ENCODE data around the gene GRIK3.
"Not testable (repeated sequence)": the region's sequence is repeated elsewhere in the genome, so short reads cannot be mapped to it uniquely, and the experiment has no call there.

The GRIK3 gene

DNA sequence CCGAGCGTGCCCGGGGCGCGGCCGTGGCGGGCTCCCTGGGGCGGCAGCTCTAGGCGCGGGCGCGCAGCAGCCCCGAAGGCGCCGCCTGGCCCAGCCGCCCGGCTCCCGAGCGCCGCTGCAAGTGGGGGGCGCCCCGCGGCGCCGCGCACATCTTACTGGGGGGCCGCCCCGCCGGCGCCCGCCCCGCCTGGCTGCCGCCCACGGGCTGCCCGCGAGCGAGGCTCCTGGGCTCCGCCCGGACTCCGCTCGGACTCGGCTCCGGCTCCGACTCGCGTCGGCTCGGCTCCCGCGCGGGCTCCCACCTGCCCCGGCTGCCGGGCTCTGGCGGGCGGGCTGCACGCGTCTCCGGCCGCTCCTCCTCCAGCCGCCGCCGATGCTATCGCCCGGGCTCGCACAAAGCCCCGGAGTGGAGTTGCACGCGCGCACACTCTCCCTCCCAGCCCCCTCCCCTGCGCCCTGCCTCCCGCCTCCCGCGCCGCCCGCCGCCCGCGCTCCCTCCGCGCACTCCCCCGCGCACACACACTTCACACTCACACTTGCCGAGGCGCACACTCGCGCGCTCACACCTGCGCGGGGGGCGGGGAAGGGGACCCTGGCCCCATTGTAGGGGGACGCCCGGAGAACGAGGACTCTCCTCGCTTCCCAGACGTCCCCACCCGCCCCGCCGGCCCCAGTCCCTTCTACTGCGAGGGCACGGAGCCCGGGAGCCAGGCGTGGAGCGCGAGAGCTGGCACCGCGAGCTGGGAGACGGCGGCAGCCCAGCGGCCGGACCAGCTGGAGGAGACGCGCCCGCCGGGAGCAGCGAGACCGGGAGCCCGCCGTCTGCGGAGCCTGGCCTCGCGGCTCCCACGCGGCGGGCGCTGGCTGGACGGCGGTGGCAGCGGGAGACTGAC, at the start of gene GRIK3:
Gene GRIK3 (minus strand): TSS at position 395 of the 893 bp plus-strand sequence. CDS start 407 bp downstream, outside the sequence.
- in situ Hi-C loops (cut with MboI; ENCODE audit: low sequenced_read_pairs), result no loop called here

GRCh38 chr1:37084013-37084412, 49.7 kb upstream of the GRIK3 start:
- in situ Hi-C loops (cut with MboI; ENCODE audit: low sequenced_read_pairs), result no loop called here

DNA sequence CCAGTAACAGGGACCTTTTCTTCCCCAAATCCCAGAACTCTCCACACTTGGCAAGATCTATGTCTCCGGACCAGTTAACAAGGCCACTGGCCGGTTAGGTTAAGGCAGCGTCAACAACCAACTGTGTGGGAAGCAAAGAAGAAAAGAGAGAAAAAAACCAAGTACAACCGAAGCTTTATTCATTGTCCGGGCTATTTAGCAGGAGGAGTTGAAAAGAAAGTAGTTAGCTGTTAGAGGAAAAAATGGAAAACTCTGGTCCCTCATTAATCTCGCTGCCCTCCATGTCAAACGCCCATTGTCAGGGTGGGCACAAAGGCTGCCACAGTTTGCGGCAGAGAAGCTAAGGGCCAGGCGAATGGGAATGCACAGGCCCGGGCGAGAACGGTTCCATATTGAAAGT, 49.3 kb upstream of the GRIK3 start:
- in situ Hi-C loops (cut with MboI; ENCODE audit: low sequenced_read_pairs), result no loop called here

DNA sequence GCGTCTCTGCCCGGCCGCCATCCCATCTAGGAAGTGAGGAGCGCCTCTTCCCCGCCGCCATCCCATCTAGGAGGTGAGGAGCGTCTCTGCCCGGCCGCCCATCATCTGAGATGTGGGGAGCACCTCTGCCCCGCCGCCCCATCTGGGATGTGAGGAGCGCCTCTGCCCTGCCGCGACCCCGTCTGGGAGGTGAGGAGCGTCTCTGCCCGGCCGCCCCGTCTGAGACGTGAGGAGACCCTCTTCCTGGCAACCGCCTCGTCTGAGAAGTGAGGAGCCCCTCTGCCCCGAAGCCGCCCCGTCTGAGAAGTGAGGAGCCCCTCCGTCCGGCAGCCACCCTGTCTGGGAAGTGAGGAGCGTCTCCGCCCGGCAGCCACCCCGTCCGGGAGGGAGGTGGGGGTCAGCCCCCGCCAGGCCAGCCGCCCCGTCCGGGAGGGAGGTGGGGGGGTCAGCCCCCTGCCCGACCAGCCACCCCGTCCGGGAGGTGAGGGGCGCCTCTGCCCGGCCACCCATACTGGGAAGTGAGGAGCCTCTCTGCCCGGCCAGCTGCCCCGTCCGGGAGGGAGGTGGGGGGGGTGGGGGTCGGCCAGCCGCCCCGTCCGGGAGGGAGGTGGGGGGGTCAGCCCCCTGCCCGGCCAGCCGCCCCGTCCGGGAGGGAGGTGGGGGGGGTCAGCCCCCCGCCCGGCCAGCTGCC, 46.1 kb upstream of the GRIK3 start:
- in situ Hi-C loops (cut with MboI; ENCODE audit: low sequenced_read_pairs), result not testable (repeated sequence)

- in situ Hi-C loops (cut with MboI; ENCODE audit: low sequenced_read_pairs), result no loop called here
Measured at GRCh38 chr1:37078866-37079265, 44.6 kb upstream of the GRIK3 start.

DNA sequence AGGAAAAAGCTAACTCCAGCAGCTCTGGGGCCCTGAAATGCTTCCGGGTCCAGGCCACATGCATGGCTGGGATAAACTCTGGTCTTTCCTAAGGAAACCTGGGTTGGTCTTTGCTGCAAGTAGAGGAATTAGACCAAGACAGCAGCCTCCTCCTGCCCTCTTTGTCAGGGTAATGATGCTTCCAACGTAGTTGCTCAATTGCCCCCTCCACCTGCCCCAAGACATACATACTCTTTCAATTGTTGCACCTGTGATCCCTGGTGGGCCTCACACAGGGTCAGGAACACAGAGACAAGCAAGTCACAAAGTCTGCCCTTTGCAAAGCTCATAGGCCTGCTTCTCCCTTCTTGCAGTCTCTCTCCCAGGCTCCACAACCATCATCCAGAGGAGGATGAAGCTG, 41.9 kb upstream of the GRIK3 start:
- in situ Hi-C loops (cut with MboI; ENCODE audit: low sequenced_read_pairs), result no loop called here

- in situ Hi-C loops (cut with MboI; ENCODE audit: low sequenced_read_pairs), result no loop called here
Measured at GRCh38 chr1:37073854-37074379, 39.6 kb upstream of the GRIK3 start.

- in situ Hi-C loops (cut with MboI; ENCODE audit: low sequenced_read_pairs), result no loop called here
Measured at GRCh38 chr1:37073152-37073853, 39.0 kb upstream of the GRIK3 start.

DNA sequence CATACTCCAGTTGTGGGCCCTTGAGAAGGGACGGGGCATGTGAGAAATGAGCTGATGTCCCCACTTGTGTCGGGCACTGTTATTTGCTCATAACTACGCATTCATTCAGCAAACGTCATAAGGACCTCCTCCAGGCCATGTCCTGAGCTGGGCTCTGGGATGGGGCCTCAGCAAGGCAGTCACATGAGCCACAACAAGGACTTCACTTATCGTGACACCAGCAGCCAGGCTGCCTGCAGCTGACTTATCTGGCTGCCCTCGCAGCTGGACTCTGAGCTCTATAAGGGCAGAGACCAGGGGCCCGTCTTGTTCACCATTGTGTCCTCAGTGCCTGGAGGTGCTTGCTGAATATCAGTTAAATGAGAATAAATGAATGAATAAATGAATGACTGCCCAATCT, 37.5 kb upstream of the GRIK3 start:
- in situ Hi-C loops (cut with MboI; ENCODE audit: low sequenced_read_pairs), result no loop called here

DNA sequence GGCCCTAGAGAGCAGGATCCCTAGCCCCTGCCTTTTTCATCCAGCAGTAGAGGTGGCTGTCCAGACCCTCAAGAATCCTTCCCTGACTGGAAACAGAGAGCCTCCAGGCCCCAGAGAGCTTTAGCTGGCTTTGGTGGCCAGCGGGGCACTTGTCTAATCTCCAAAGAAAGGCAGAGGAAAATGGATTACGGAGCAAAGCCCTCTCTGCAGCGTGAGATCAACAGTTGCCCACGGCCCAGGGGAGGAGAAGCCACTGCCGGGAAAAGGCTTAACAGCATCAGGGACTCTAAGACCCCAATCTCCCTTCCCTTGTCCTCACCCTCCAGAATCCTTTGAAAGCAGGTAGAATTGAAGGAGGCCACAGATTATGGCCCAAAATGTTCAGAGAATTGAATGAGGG, 35.8 kb upstream of the GRIK3 start:
- in situ Hi-C loops (cut with MboI; ENCODE audit: low sequenced_read_pairs), result no loop called here

- in situ Hi-C loops (cut with MboI; ENCODE audit: low sequenced_read_pairs), result no loop called here
Measured at GRCh38 chr1:37069406-37069805, 35.1 kb upstream of the GRIK3 start.

DNA sequence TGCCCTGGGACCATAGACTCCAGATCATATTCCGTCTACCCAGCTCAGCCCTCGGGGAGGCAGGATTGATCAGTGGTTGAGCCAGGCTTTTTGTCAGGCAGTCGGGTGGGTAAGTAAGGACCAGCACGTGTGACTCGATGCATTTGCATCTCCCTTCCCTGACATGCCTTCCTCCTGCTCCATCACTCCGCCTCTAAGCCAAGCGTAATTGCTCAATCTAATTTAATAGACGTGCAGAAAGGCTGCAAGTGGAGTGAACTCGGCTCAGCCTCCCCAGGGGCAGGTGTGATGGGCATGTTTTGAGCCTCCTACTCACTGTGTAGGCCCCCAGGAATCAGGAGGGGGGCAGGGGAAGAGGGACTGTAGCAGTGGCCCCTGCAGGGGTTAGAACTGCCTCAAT, 34.6 kb upstream of the GRIK3 start:
- in situ Hi-C loops (cut with MboI; ENCODE audit: low sequenced_read_pairs), result no loop called here

- in situ Hi-C loops (cut with MboI; ENCODE audit: low sequenced_read_pairs), result no loop called here
Measured at GRCh38 chr1:37068260-37068659, 33.9 kb upstream of the GRIK3 start.

DNA sequence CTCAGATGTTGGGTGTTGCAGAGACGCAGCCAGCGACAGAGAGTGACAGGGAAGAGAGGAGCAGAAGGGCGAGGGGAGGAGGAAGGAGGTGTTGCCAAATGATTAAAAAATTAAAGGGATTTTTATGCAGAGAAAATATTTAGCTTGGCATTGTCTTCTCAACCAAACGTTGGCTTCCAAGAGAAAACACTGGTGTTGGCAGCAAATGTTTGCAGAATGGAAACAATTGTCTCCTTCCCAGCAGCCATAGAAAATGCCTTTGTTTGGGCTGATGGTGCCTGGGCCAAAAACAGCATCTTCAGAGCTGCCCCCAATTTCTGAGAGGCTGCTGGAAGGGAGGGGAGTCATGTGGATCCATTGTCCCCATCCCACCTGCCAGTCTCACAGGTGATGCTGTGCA, 29.7 kb upstream of the GRIK3 start:
- in situ Hi-C loops (cut with MboI; ENCODE audit: low sequenced_read_pairs), result no loop called here

GRCh38 chr1:37059346-37059745, 25.0 kb upstream of the GRIK3 start:
- in situ Hi-C loops (cut with MboI; ENCODE audit: low sequenced_read_pairs), result no loop called here

DNA sequence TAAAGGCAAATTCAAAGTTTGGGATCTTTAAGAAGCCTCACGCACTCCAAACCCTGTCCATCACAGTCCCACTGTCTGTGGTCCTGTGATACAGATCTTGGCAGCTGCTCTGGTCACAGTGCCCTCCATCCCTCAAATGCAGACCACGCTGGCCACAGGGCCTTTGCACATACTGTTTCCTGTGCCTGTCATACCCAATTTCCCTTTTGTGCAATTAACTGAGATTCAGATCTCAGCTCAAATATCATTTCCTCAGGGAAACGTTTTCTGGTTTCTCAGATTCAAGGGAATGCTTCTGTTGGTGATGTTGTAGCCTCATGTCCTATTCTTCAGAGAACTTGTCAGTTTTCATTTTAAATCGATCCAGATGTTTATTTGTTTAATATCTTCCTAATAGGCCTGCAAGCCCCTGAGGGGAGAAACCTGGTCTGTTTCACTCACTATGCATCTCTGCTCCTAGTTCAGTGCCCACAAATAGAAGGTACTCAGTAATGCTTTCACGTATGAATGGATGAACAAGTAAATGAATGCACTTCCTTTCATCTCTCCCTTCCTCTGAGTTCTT, 24.2 kb upstream of the GRIK3 start:
- in situ Hi-C loops (cut with MboI; ENCODE audit: low sequenced_read_pairs), result no loop called here

DNA sequence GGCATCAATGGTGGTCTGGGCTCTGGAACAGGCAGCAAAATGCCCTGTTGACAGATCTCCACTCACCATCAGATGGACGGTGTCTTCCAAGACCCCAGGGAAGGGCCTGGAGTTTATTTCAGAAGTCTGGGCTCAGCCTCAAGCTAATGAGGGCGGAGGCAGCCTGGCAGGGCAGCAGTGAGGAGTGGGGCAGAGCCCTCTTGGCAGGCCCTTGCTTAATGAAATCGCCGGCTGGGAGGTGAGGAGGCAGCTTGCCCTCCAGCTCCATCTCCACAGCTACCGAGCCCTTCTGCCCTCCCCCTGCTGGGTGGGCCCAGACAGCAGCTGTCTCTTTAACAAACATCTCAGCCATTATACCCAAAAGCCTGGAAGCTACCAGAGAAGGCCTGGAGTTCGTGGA, 22.0 kb upstream of the GRIK3 start:
- in situ Hi-C loops (cut with MboI; ENCODE audit: low sequenced_read_pairs), result no loop called here

GRCh38 chr1:37055631-37056030, 21.3 kb upstream of the GRIK3 start:
- in situ Hi-C loops (cut with MboI; ENCODE audit: low sequenced_read_pairs), result no loop called here

DNA sequence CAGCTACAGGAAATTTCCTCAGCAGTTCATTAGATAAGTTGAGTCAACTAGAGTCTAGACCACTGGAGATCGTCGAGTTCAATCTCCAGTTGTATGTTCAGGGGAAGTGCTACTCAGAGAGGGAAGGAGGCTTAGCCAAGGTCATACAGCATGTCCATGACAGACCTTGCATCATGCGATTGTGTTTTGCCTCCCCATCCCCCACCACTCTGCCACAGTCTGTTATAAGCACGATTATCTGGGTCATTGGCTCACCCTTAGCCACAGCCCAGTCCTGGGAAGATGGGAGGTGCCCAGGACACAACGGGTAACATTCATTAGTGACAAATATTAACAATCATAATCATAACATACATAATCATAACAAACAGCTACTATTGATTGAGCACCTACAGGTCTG, 18.9 kb upstream of the GRIK3 start:
- in situ Hi-C loops (cut with MboI; ENCODE audit: low sequenced_read_pairs), result no loop called here

GRCh38 chr1:37052120-37052519, 17.8 kb upstream of the GRIK3 start:
- in situ Hi-C loops (cut with MboI; ENCODE audit: low sequenced_read_pairs), result no loop called here

DNA sequence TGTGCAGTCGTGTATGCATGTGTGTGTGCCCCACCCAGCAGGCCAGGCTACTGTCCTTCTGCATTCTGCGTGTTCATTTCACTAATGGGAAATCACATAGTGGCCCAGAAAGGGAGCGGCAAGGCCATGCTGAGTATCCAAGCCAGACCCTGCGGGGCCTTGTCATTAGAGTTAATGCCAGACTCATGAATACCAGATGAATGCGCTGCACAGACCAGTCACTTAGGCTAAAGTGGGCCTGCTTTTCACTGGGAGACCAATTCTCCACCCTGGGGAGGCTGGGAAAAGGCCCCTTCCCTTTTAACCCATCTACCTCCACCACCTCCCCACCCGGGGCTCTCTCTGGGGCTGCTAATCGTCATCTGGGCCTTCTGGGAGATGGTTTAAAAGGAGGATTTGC, 17.0 kb upstream of the GRIK3 start:
- in situ Hi-C loops (cut with MboI; ENCODE audit: low sequenced_read_pairs), result no loop called here
